IPS-15b (cell line): ENCODE measurements around the gene HDAC7.
"Not testable (repeated sequence)": the region's sequence is repeated elsewhere in the genome, so short reads cannot be mapped to it uniquely, and the experiment has no call there.

ENCODE experiments used
- H3K27me3 ChIP-seq: one replicate; pipeline ENCODE4 v1.6.1; 2013; ENCODE audit warnings: low read length; ENCODE audit not compliant: control insufficient read depth, insufficient read depth
- H3K36me3 ChIP-seq: one replicate; pipeline ENCODE4 v1.6.1; 2013; ENCODE audit warnings: low read length; ENCODE audit not compliant: control insufficient read depth, insufficient read depth
- H3K4me1 ChIP-seq: one replicate; pipeline ENCODE4 v1.6.1; 2013; ENCODE audit warnings: mild to moderate bottlenecking, low read length; ENCODE audit not compliant: control insufficient read depth, insufficient read depth
- H3K4me3 ChIP-seq: one replicate; pipeline ENCODE4 v1.5.1; 2013; ENCODE audit warnings: low read depth, low read length
- H3K9ac ChIP-seq: one replicate; pipeline ENCODE4 v1.6.1; 2013; ENCODE audit warnings: low read depth, mild to moderate bottlenecking, low read length
- H3K9me3 ChIP-seq: one replicate; pipeline ENCODE4 v1.6.1; 2013; ENCODE audit warnings: mild to moderate bottlenecking, low read length; ENCODE audit not compliant: control insufficient read depth, insufficient read depth

HDAC7 gene

GRCh38 chr12:47816403-47817271, 3.1 kb downstream of the HDAC7 start:
- H3K4me1 ChIP-seq: peaks cover 38% of the 10 kb centered on the region
- peaks cover under 1% of the 10 kb centered on the region for H3K27me3 ChIP-seq
- no peaks in the 10 kb centered on the region for H3K36me3 ChIP-seq
- H3K4me3 ChIP-seq: no peak overlapping the region
- H3K9me3 ChIP-seq: no peaks in the 10 kb centered on the region
- H3K9ac ChIP-seq: peak overlapping the region; percentile 60

GRCh38 chr12:47815447-47815846, 4.3 kb downstream of the HDAC7 start:
- not testable (repeated sequence) for H3K9ac ChIP-seq, H3K4me3 ChIP-seq, H3K9me3 ChIP-seq, H3K36me3 ChIP-seq, H3K27me3 ChIP-seq
- H3K4me1 ChIP-seq: peaks cover 40% of the 10 kb centered on the region

DNA sequence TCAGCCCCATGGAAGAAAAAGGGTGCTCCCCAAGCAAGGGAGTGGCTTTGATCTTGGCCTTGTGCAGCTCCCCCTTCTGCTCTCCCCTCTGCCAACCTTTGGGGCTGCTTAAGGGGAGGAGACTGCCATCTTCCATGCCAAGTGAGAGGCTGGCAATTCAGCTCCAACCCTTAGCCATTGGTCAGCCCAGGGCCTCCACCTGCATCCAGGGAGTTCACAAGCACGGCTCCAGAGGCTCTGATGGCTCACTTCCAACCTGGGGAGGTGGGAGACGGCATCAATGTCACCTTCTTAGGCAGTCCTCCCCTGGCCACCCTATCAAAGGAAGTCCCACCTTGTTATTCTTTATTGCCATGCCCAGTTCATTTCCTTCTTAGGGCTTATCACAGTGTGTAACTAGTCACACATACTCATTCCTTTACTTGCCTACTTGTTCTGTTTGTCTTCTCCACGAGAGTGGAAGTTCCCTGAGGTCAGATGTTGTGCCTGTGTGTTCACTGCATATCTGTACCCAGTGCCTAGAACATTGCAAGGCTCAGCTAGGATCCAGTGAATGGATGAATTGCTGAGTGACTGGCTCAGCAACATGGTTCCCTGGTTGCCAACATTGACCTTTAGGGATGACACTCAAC, 5.0 kb downstream of the HDAC7 start:
- Histone ChIP-seq H3K27me3 (no peaks in the 10 kb centered on the region), H3K36me3 (no peaks in the 10 kb centered on the region), H3K9me3 (no peaks in the 10 kb centered on the region), H3K4me1 (peaks cover 44% of the 10 kb centered on the region), H3K9ac (no peak overlapping the region), H3K4me3 (no peak overlapping the region)

DNA sequence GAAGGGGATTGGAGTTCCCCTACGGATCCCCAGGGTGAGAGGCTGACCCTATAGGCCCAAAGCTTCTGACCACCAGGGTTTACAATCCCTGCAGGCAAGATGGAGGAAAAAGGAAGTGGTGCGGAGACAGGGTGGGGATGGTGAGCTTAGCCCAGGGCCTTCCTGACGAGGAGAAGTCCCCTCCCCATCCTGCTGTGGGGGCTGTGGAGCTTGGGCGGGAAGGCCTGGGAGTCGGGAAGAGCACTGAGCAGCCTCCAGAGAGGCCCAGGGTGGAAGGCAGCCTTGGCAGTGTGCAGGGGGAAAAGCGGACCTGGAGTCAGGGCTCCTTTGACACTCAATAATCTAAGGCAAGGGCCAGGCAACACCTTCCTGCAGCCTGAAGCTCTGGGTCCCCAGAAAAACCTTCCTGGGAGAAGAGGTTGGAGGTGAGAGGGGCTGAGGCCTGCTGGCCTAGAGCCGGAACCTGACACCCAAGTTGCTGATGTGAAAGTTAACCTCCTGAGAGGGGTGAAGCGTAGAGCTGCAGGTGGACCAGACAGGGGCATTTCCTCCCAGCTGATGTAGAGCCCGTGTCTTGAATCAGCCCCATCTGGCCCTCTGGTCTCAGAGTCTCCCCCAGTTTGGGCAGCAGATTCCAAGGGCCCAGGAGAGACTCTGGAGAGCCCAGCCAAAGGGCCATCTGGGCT, 6.0 kb downstream of the HDAC7 start:
- Histone ChIP-seq H3K4me1 (peaks cover 47% of the 10 kb centered on the region), H3K9ac (peak overlapping the region; percentile 79), H3K4me3 (peak overlapping the region; percentile 51), H3K36me3 (no peaks in the 10 kb centered on the region), H3K9me3 (no peaks in the 10 kb centered on the region), H3K27me3 (no peaks in the 10 kb centered on the region)

DNA sequence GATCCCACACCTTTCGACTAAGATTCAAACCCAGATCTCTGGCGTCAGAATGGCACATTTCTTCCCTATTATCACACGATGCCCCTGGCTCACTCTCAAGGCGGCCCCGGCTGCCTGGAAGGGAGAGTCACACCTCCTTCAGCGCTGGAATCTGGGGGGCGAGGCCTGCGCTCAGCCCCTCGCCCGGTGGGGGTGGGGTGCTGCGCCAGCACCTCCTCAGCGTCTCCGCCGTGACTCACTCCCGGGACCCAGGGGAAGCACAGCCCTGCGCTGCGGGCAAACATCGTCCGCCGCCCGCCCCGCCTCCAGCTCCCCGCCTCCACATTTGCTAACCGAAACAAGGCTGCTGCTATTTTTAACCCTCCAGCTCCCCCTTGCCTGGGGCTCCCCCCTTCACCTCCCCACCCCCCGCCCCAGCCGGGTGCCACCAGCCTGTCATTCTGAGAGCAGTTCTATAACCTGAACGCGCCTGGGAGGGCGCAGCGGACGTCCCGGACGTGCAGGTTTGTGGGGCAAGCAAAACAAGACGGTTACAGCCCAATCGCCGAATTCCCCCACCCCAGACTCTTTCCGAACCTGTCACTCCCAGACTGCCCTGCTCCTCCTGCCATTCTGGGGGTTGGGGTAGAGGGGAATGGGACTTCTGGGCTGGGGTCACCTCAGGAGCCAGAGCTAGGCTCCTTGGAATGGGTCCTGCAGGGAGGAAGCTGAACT, 6.7 kb downstream of the HDAC7 start:
- H3K9ac ChIP-seq: peak overlapping the region; percentile 79
- H3K9me3 ChIP-seq: no peaks in the 10 kb centered on the region
- no peaks in the 10 kb centered on the region for H3K27me3 ChIP-seq
- peak overlapping the region; percentile 51 for H3K4me3 ChIP-seq
- peaks cover 48% of the 10 kb centered on the region for H3K4me1 ChIP-seq
- H3K36me3 ChIP-seq: no peaks in the 10 kb centered on the region

- no peak overlapping the region for H3K9ac ChIP-seq
Observed at GRCh38 chr12:47811581-47812484, 7.9 kb downstream of the HDAC7 start.

GRCh38 chr12:47811072-47811396, 8.7 kb downstream of the HDAC7 start:
- Histone ChIP-seq H3K4me1 (peaks cover 40% of the 10 kb centered on the region), H3K9me3 (no peaks in the 10 kb centered on the region), H3K9ac (no peak overlapping the region), H3K4me3 (no peak overlapping the region), H3K27me3 (no peaks in the 10 kb centered on the region), H3K36me3 (no peaks in the 10 kb centered on the region)

More at GRCh38 chr12:47811581-47812484, 7.9 kb downstream of the HDAC7 start:
- no peaks in the 10 kb centered on the region for H3K36me3 ChIP-seq
- peak overlapping the region; percentile 27 for H3K4me3 ChIP-seq
- no peaks in the 10 kb centered on the region for H3K9me3 ChIP-seq
- H3K4me1 ChIP-seq: peaks cover 43% of the 10 kb centered on the region
- H3K27me3 ChIP-seq: no peaks in the 10 kb centered on the region

GRCh38 chr12:47809518-47809917, 10.2 kb downstream of the HDAC7 start:
- H3K36me3 ChIP-seq, H3K9me3 ChIP-seq, H3K9ac ChIP-seq, H3K27me3 ChIP-seq, H3K4me3 ChIP-seq: not testable (repeated sequence)
- H3K4me1 ChIP-seq: peaks cover 40% of the 10 kb centered on the region

- Histone ChIP-seq H3K9ac (no peak overlapping the region), H3K27me3 (no peaks in the 10 kb centered on the region), H3K4me3 (no peak overlapping the region), H3K36me3 (peaks cover 12% of the 10 kb centered on the region), H3K4me1 (peaks cover 37% of the 10 kb centered on the region), H3K9me3 (no peaks in the 10 kb centered on the region)
Observed at GRCh38 chr12:47808574-47809365, 10.9 kb downstream of the HDAC7 start.

GRCh38 chr12:47808050-47808449, 11.7 kb downstream of the HDAC7 start:
- peaks cover 32% of the 10 kb centered on the region for H3K4me1 ChIP-seq
- peaks cover 12% of the 10 kb centered on the region for H3K36me3 ChIP-seq
- no peak overlapping the region for H3K9ac ChIP-seq
- H3K9me3 ChIP-seq: no peaks in the 10 kb centered on the region
- H3K27me3 ChIP-seq: no peaks in the 10 kb centered on the region
- no peak overlapping the region for H3K4me3 ChIP-seq
